Measurements from ENCODE around the gene LMF2. TPM values are rescaled to one million over a fixed set of nuclear protein-coding genes. Genes with fewer than 3 reads are reported as not detected.
A peak's percentile ranks its signal among the peaks of the same experiment; 100 is the strongest.

Gene LMF2
- polyA plus RNA-seq: 48.8 TPM
- long read RNA-seq, donor 1, transcript LMF2-202 (14 exons, 2,582 nt): major isoform, 5 of 11 reads
- long read RNA-seq, donor 1, partial matches to known transcripts: 6 of 11 reads
- long read RNA-seq, donor 1, other reads (novel, unspliced or antisense): 0 of 11 reads
- long read RNA-seq, donor 2, transcript LMF2-202 (14 exons, 2,582 nt): major isoform, 7 of 8 reads
- long read RNA-seq, donor 2, partial matches to known transcripts: 0 of 8 reads
- long read RNA-seq, donor 2, other reads (novel, unspliced or antisense): 0 of 8 reads
- long read RNA-seq, donor 3, transcript LMF2-202 (14 exons, 2,582 nt): major isoform, 11 of 11 reads
- long read RNA-seq, donor 3, partial matches to known transcripts: 0 of 11 reads
- long read RNA-seq, donor 3, other reads (novel, unspliced or antisense): 0 of 11 reads
- long read RNA-seq, donor 4: 0 reads
- long read RNA-seq, donor 5, partial matches to known transcripts: 0 of 4 reads
- long read RNA-seq, donor 5, other reads (novel, unspliced or antisense): 0 of 4 reads
- long read RNA-seq, donor 6, transcript LMF2-202 (14 exons, 2,582 nt): major isoform, 5 of 6 reads
- long read RNA-seq, donor 6, partial matches to known transcripts: 0 of 6 reads
- long read RNA-seq, donor 6, other reads (novel, unspliced or antisense): 0 of 6 reads
- long read RNA-seq, donor 7, partial matches to known transcripts: 0 of 4 reads
- long read RNA-seq, donor 7, other reads (novel, unspliced or antisense): 0 of 4 reads
- long read RNA-seq, donor 8, partial matches to known transcripts: 0 of 2 reads
- long read RNA-seq, donor 8, other reads (novel, unspliced or antisense): 0 of 2 reads
- long read RNA-seq, donor 9, partial matches to known transcripts: 0 of 3 reads
- long read RNA-seq, donor 9, other reads (novel, unspliced or antisense): 0 of 3 reads
- long read RNA-seq, donor 10, transcript LMF2-202 (14 exons, 2,582 nt): major isoform, 6 of 20 reads
- long read RNA-seq, donor 10, partial matches to known transcripts: 6 of 20 reads
- long read RNA-seq, donor 10, other reads (novel, unspliced or antisense): 7 of 20 reads
- long read RNA-seq, donor 11, transcript LMF2-202 (14 exons, 2,582 nt): major isoform, 5 of 5 reads
- long read RNA-seq, donor 11, partial matches to known transcripts: 0 of 5 reads
- long read RNA-seq, donor 11, other reads (novel, unspliced or antisense): 0 of 5 reads

- peak within 1 kb of the TSS; percentile 99 for H3K4me3 ChIP-seq (ENCODE audit: low read length)
- no peaks in the 10 kb centered on the region for H3K27me3 ChIP-seq (ENCODE audit: control insufficient read depth, insufficient read depth, low read length)
- no CpG with 5 or more reads among the region's 62 CpGs for WGBS (ENCODE audit: insufficient coverage, low lambda C conversion rate)
- H3K4me1 ChIP-seq (ENCODE audit: control insufficient read depth, insufficient read depth, low read length): peaks cover 14% of the 10 kb centered on the region
- peak within 1 kb of the TSS; percentile 77 for H3K27ac ChIP-seq (ENCODE audit: low read length)
- peak; percentile 77 to 82 for DNase-seq
- H3K9me3 ChIP-seq (ENCODE audit: control insufficient read depth, low read depth, low read length): no peaks in the 10 kb centered on the region
- H3K36me3 ChIP-seq (ENCODE audit: control insufficient read depth, insufficient read depth, low read length): peaks cover 31% of the 10 kb centered on the region
Measured at GRCh38 chr22:50507421-50507990, at the start of gene LMF2. Gene LMF2, minus strand, starts transcription at chr22:50507702. Its CDS starts 27 bp downstream, at chr22:50507675.

DNA sequence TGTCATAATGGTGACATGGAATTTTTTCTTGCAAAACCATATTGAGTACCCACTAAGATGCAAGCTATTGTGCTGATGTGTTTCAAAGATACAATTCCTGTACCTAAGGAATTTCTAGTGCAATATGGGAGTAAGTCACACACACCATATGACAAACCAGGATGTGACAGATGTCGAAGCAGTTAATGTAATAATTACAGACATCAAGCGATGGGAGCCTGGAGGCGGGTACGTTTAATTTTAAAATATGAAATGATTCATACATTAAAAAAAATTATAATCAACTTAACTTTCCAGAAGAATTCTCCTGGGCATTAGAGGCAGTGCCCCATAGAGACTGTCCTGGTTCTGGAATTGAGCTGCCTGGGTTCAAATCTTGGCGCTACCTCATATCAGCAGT lies 49.2 kb upstream of the LMF2 start:
- Histone ChIP-seq H3K27me3 (ENCODE audit: control insufficient read depth, insufficient read depth, low read length) (peaks cover 31% of the 10 kb centered on the region), H3K4me3 (ENCODE audit: low read length) (no peak overlapping the region), H3K9me3 (ENCODE audit: control insufficient read depth, low read depth, low read length) (no peaks in the 10 kb centered on the region), H3K27ac (ENCODE audit: low read length) (no peak overlapping the region), H3K4me1 (ENCODE audit: control insufficient read depth, insufficient read depth, low read length) (no peaks in the 10 kb centered on the region), H3K36me3 (ENCODE audit: control insufficient read depth, insufficient read depth, low read length) (no peaks in the 10 kb centered on the region)
- no peak for DNase-seq
- WGBS (ENCODE audit: insufficient coverage, low lambda C conversion rate): 100% methylated on average over 1 of the region's 5 CpGs

- DNase-seq: no peak
- H3K36me3 ChIP-seq (ENCODE audit: control insufficient read depth, insufficient read depth, low read length): no peaks in the 10 kb centered on the region
- 50% methylated on average over 1 of the region's 8 CpGs for WGBS (ENCODE audit: insufficient coverage, low lambda C conversion rate)
- H3K9me3 ChIP-seq (ENCODE audit: control insufficient read depth, low read depth, low read length): peaks cover 6% of the 10 kb centered on the region
- no peak overlapping the region for H3K27ac ChIP-seq (ENCODE audit: low read length)
- no peak overlapping the region for H3K4me3 ChIP-seq (ENCODE audit: low read length)
- peaks cover 4% of the 10 kb centered on the region for H3K4me1 ChIP-seq (ENCODE audit: control insufficient read depth, insufficient read depth, low read length)
- H3K27me3 ChIP-seq (ENCODE audit: control insufficient read depth, insufficient read depth, low read length): peaks cover 42% of the 10 kb centered on the region
Measured at GRCh38 chr22:50553310-50553709, 45.8 kb upstream of the LMF2 start.

DNA sequence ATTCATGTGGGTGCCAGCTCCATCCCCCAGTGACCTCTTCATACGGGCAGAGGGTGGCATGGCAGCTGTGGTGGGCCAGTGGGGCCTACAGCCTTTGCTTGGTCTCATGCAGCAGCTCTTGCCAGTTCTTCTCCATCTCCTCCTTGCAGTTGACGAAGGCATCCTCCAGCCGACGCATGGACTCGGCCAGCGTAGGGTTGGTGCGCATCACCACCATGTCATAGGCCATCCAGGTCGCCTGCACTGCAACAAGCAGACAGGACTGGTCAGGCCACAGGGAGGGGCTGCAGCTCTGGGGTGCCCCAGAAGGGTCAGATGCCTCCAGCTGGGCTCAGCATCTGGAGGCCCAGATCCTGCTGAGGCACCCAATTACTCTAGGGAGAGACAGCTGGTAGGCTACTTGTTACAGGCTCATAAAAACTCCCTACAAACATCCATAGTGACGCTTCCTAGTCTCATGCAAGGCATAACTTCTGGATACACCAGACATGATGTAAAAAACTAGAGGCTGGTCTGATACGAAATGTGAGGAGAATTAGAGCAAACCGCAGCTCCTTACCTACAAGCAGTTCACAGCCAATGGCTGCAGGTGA lies 43.8 kb upstream of the LMF2 start:
- Histone ChIP-seq H3K27me3 (ENCODE audit: control insufficient read depth, insufficient read depth, low read length) (peaks cover 54% of the 10 kb centered on the region), H3K9me3 (ENCODE audit: control insufficient read depth, low read depth, low read length) (peaks cover 6% of the 10 kb centered on the region), H3K36me3 (ENCODE audit: control insufficient read depth, insufficient read depth, low read length) (no peaks in the 10 kb centered on the region), H3K4me3 (ENCODE audit: low read length) (no peak overlapping the region), H3K27ac (ENCODE audit: low read length) (no peak overlapping the region), H3K4me1 (ENCODE audit: control insufficient read depth, insufficient read depth, low read length) (peaks cover 4% of the 10 kb centered on the region)
- WGBS (ENCODE audit: insufficient coverage, low lambda C conversion rate): no CpG with 5 or more reads among the region's 11 CpGs
- no peak for DNase-seq

DNA sequence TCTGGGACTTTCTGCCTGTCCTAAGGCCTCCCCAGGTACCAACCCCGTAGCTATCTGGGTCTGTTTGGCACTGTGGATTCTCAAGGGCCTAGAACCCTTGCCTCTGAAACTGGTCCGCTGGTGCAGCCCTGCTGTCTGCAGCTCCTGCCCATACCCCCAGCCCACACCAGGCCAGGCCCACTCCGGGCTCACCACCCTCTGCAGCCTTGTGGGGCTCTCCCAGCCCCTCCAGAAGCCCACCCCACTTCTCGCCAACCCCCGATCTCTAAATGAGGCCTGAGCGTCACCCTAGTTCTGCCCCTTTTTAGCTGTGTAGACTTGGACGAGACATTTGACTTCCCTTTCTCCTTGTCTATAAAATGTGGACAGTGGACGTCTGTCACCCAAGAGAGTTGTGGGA lies 42.9 kb upstream of the LMF2 start:
- peaks cover 4% of the 10 kb centered on the region for H3K4me1 ChIP-seq (ENCODE audit: control insufficient read depth, insufficient read depth, low read length)
- no peak overlapping the region for H3K4me3 ChIP-seq (ENCODE audit: low read length)
- no peak for DNase-seq
- H3K27ac ChIP-seq (ENCODE audit: low read length): no peak overlapping the region
- H3K36me3 ChIP-seq (ENCODE audit: control insufficient read depth, insufficient read depth, low read length): no peaks in the 10 kb centered on the region
- H3K9me3 ChIP-seq (ENCODE audit: control insufficient read depth, low read depth, low read length): peaks cover 6% of the 10 kb centered on the region
- peaks cover 60% of the 10 kb centered on the region for H3K27me3 ChIP-seq (ENCODE audit: control insufficient read depth, insufficient read depth, low read length)
- no CpG with 5 or more reads among the region's 8 CpGs for WGBS (ENCODE audit: insufficient coverage, low lambda C conversion rate)

GRCh38 chr22:50548921-50549790 lies 41.7 kb upstream of the LMF2 start:
- no CpG with 5 or more reads among the region's 68 CpGs for WGBS (ENCODE audit: insufficient coverage, low lambda C conversion rate)
- H3K36me3 ChIP-seq (ENCODE audit: control insufficient read depth, insufficient read depth, low read length): no peaks in the 10 kb centered on the region
- H3K4me3 ChIP-seq (ENCODE audit: low read length): no peak overlapping the region
- no peak for DNase-seq
- H3K27me3 ChIP-seq (ENCODE audit: control insufficient read depth, insufficient read depth, low read length): peaks cover 69% of the 10 kb centered on the region
- peaks cover 6% of the 10 kb centered on the region for H3K9me3 ChIP-seq (ENCODE audit: control insufficient read depth, low read depth, low read length)
- peaks cover 4% of the 10 kb centered on the region for H3K4me1 ChIP-seq (ENCODE audit: control insufficient read depth, insufficient read depth, low read length)
- no peak overlapping the region for H3K27ac ChIP-seq (ENCODE audit: low read length)

DNA sequence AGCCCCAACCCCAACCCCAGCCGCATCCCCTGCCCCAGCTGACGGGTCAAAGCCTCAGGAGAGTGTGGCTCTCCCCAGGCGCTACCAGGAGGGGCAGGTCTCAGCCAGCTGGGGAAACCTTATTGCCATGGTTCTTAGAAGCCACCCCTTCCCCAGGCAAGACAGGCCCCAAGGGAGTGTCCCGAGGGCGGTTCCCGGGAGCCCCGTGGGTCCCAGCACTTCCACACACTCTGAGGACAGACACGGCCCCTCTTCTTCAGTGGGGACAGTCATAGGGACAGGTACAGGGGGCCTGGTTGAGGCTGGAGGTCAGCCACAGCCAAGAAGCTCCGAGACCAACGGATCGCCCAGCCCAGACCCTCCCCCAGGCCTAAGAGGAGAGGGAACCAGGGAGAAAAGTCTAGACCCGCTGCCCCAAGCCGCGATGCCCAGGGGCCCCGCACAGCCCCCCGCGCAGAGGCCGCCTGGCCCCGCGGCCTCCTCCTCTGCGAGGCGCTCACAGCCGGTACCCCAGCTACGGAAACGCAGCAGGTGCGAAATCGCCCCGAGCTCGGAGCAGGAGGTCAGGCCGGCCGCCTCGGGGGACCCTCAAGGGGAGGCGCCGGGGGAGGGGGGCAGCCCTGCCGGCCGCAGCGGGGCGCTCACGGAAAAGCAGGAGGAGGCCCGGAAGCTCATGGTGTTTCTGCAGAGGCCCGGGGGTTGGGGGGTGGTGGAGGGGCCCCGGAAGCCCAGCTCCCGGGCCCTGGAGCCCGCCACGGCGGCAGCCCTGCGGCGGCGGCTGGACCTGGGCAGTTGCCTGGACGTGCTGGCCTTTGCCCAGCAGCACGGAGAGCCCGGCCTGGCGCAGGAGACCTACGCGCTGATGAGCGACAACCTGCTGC lies 40.8 kb upstream of the LMF2 start:
- H3K27me3 ChIP-seq (ENCODE audit: control insufficient read depth, insufficient read depth, low read length): peaks cover 76% of the 10 kb centered on the region
- WGBS (ENCODE audit: insufficient coverage, low lambda C conversion rate): no CpG with 5 or more reads among the region's 56 CpGs
- no peak overlapping the region for H3K27ac ChIP-seq (ENCODE audit: low read length)
- peak in 1 of 2 donors; percentile 54 for DNase-seq
- H3K4me1 ChIP-seq (ENCODE audit: control insufficient read depth, insufficient read depth, low read length): peaks cover 4% of the 10 kb centered on the region
- H3K36me3 ChIP-seq (ENCODE audit: control insufficient read depth, insufficient read depth, low read length): no peaks in the 10 kb centered on the region
- H3K4me3 ChIP-seq (ENCODE audit: low read length): no peak overlapping the region
- H3K9me3 ChIP-seq (ENCODE audit: control insufficient read depth, low read depth, low read length): peaks cover 6% of the 10 kb centered on the region

GRCh38 chr22:50547263-50547985 lies 39.9 kb upstream of the LMF2 start:
- no peaks in the 10 kb centered on the region for H3K36me3 ChIP-seq (ENCODE audit: control insufficient read depth, insufficient read depth, low read length)
- DNase-seq: no peak
- no peak overlapping the region for H3K4me3 ChIP-seq (ENCODE audit: low read length)
- peaks cover 76% of the 10 kb centered on the region for H3K27me3 ChIP-seq (ENCODE audit: control insufficient read depth, insufficient read depth, low read length)
- peaks cover 4% of the 10 kb centered on the region for H3K4me1 ChIP-seq (ENCODE audit: control insufficient read depth, insufficient read depth, low read length)
- no peak overlapping the region for H3K27ac ChIP-seq (ENCODE audit: low read length)
- H3K9me3 ChIP-seq (ENCODE audit: control insufficient read depth, low read depth, low read length): peaks cover 6% of the 10 kb centered on the region
- no CpG with 5 or more reads among the region's 35 CpGs for WGBS (ENCODE audit: insufficient coverage, low lambda C conversion rate)
